HG03039 (cell line): ENCODE data around the gene ROPN1L.
A peak's percentile ranks its signal among the peaks of the same experiment; 100 is the strongest.

Source experiments
- ATAC-seq: cut with Tn5 transposase; IDR thresholded peaks from one replicate; pipeline ENCODE4 v1.9.1; 2021; ENCODE audit warnings: mild to moderate bottlenecking, moderate library complexity; ENCODE audit not compliant: unreplicated experiment

The ROPN1L gene

GRCh38 chr5:10427201-10427600 is 14.5 kb upstream of the ROPN1L start:
- no peak for ATAC-seq

GRCh38 chr5:10427978-10428377 is 13.7 kb upstream of the ROPN1L start:
- no peak for ATAC-seq

- ATAC-seq, result no peak
These were observed 10.3 kb upstream of the ROPN1L start for GRCh38 chr5:10431415-10431814.

- ATAC-seq, result no peak
These were observed 9.3 kb upstream of the ROPN1L start for GRCh38 chr5:10432059-10433008.

- no peak for ATAC-seq
These were observed 7.3 kb upstream of the ROPN1L start for GRCh38 chr5:10434392-10434791.

GRCh38 chr5:10438301-10438700 is 3.4 kb upstream of the ROPN1L start:
- ATAC-seq, result no peak

- no peak for ATAC-seq
These were observed 2.0 kb upstream of the ROPN1L start for GRCh38 chr5:10439692-10440091.

- no peak for ATAC-seq
These were observed 1.2 kb upstream of the ROPN1L start for GRCh38 chr5:10440367-10440990.

GRCh38 chr5:10441992-10442435 is 335 bp downstream of the ROPN1L start:
- peak; percentile 33 for ATAC-seq

- ATAC-seq, result no peak
These were observed 897 bp downstream of the ROPN1L start for GRCh38 chr5:10442576-10442975.

- ATAC-seq, result no peak
These were observed 3.7 kb downstream of the ROPN1L start for GRCh38 chr5:10445352-10445751.

- no peak for ATAC-seq
These were observed 4.8 kb downstream of the ROPN1L start for GRCh38 chr5:10446490-10446889.

- no peak for ATAC-seq
These were observed 5.4 kb downstream of the ROPN1L start for GRCh38 chr5:10447041-10447440.

- no peak for ATAC-seq
These were observed 7.2 kb downstream of the ROPN1L start for GRCh38 chr5:10448754-10449360.

- ATAC-seq, result no peak
These were observed 9.6 kb downstream of the ROPN1L start for GRCh38 chr5:10451137-10451824.

GRCh38 chr5:10452768-10453331 is 11.2 kb downstream of the ROPN1L start:
- peak; percentile 64 for ATAC-seq

- no peak for ATAC-seq
These were observed 11.9 kb downstream of the ROPN1L start for GRCh38 chr5:10453545-10453944.

- ATAC-seq, result no peak
These were observed 13.1 kb downstream of the ROPN1L start for GRCh38 chr5:10454591-10455276.

- no peak for ATAC-seq
These were observed 13.6 kb downstream of the ROPN1L start for GRCh38 chr5:10455277-10455670.
